HT1080 (cell line): ENCODE data around the gene CHKB. TPM values are rescaled to one million over a fixed set of nuclear protein-coding genes. Genes with fewer than 3 reads are reported as not detected.
"Not testable (repeated sequence)": the region's sequence is repeated elsewhere in the genome, so short reads cannot be mapped to it uniquely, and the experiment has no call there.

Experiments used
- DNase-seq: peaks from one replicate; pipeline ENCODE4 v3.0.0-alpha.2; 2015; ENCODE audit warnings: low read depth
- total RNA-seq: library from RNA; depleted of rRNA; stranded (reverse); fragments of >200 nt; shearing (Covaris generic); gene quantifications from 2 replicates; pipeline ENCODE4 v1.2.3, GENCODE V29; 2014

Gene CHKB
- total RNA-seq, 1 experiment from 2014 or later: 22.3 TPM

GRCh38 chr22:50612528-50613221 lies 30.0 kb upstream of the CHKB start:
- DNase-seq: no peak

GRCh38 chr22:50612168-50612527 lies 29.5 kb upstream of the CHKB start:
- no peak for DNase-seq

DNA sequence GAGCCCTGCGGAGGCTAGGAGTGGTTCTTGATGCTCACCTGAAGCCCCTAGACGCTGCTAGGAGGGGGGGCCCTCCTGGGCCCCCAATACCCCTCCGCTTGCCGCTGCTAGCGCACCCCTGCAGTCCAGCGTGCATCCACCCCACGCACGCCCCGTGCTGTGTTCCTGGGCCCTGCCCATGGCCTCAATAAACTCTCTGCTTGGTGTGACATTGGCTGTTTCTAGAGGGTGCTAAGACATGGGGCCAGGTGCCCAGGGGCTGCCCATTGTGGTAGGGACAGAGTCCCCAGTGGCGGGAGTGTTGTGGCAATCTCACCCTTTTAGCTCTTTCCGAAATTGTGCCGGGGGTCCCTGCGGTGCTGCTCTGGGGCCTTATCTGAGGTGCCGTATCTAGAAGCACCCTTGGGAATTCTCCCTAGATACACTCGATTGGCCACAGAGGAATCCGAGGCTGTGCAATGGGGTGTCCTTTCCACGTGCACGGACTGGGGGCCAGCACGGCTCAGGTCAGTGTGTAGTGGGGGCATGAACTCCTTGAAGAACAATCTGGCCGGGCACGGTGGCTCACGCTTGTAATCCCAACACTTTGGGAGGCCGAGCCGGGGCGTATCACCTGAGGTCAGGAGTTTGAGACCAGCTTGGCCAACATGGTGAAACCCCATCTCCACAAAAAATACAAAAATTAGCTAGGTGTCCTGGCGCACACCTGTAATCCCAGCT lies 28.9 kb upstream of the CHKB start:
- DNase-seq: no peak

GRCh38 chr22:50610581-50610980 lies 27.9 kb upstream of the CHKB start:
- DNase-seq: no peak

DNA sequence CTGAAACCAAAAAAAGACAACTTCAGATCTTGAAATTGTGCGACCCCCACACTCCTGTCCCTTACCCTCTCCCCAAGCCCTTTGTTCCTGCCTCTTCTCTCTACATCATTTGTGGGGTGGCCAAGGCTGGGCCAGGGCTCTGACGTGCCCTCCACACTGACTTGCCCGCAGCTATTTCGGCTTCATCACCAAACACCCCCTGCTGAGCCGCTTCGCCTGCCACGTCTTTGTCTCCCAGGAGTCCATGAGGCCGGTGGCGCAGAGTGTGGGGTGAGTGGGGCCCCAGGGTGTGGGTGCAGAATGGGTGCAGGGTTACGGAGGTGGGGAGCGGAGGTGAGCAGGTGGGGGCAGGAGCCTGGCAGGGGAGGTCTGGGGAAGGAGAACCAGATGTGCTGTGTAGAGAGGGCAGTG lies 27.4 kb upstream of the CHKB start:
- DNase-seq: no peak

GRCh38 chr22:50609599-50609998 lies 26.9 kb upstream of the CHKB start:
- no peak for DNase-seq

- no peak for DNase-seq
Measured at GRCh38 chr22:50608996-50609395, 26.3 kb upstream of the CHKB start.

DNA sequence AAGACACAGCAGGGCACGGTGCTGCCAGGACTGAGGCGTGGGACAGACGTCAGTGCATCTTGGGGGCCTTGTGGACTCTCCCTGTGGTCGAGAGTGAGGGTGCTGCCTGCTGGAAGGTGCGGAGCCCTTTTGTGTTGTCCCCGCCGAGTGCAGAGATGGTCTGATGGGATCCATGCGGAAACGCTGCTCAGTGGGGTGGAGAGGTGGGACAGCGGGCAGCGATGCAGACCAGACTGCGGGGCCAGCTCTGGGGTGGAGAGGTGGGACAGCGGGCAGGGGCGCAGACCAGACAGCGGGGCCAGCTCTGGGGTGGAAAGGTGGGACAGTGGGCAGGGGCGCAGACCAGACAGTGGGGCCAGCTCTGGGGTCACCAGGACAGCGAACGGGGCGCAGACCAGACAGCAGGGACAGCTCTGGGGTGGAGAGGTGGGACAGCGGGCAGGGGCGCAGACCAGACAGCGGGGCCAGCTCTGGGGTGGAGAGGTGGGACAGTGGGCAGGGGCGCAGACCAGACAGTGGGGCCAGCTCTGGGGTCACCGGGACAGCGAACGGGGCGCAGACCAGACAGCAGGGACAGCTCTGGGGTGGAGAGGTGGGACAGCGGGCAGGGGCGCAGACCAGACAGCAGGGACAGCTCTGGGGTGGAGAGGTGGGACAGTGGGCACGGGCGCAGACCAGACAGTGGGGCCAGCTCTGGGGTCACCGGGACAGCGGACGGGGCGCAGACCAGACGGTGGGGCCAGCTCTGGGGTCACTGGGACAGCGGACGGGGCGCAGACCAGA lies 25.6 kb upstream of the CHKB start:
- not testable (repeated sequence) for DNase-seq

DNA sequence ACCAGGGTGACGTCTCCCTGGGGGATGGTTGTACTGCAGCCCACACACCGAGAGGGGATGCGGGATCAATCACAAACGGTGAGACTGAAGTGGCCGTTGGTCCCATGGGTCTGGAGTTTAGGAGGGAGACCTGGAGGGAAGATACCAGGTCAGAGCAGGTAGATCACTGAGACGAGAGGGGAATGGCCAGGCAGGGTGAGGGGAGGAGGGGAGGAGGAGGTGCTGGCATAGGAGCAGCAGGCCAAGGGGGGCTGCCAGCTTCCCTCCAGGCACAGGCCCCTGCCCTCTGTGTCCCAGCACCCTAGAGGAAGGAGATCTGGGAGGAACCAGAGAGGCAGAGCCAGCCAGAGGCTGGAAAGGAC lies 25.0 kb upstream of the CHKB start:
- no peak for DNase-seq

GRCh38 chr22:50606946-50607658 lies 24.5 kb upstream of the CHKB start:
- no peak for DNase-seq

DNA sequence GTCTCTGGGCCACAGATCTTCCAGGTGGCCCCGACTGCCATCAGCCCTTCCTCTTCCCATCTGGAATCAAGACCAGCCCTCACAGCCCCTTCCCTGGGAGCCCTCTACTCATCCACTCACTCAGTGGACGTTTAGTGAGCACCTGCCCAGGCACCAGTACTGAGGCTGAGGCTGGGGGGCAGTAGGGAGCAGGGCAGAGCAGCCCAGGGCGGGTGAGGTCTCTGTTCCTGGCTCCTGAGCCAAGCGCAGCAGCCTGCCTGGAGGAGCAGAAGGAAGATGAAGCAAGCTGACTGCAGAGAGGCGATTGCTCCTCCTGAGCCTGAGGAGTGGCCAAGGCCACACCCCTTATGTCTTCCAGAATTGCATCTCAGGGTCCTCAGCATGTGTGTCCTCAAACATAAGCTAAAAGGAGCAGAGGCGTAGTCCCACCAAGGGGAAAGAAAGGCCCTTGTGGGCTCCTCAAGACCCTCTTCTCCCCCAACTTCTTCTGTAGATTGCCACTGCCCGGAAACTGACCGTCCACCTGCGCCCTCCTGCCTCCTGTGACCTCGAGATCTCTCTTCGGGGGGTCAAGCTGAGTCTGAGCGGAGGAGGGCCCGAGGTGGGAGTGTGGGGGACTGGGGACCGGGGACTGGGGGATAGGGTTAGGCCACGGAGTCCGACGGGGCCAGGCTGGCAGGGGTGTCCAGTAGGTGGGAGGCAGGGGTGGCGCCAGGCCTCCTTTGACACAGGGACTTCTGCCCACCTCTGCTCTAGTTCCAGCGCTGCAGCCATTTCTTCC lies 23.7 kb upstream of the CHKB start:
- DNase-seq: no peak

DNA sequence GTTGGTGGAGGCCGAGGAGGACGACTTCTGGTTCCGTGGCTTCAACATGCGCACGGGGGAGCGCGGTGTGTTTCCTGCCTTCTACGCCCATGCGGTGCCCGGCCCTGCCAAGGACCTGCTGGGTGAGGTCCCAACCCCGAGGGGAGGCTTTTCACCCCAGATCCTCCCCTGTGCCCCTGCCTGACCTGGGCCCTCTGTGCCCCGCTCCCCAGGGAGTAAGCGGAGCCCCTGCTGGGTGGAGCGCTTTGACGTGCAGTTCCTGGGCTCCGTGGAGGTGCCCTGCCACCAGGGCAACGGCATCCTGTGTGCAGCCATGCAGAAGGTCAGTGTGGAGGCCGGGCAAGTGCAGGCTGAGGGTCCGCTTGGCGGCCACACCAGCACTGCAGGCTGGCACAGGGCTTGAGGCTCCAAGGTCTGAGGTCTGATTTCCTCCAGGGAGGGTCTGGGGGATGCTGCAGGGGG lies 23.0 kb upstream of the CHKB start:
- no peak for DNase-seq

DNA sequence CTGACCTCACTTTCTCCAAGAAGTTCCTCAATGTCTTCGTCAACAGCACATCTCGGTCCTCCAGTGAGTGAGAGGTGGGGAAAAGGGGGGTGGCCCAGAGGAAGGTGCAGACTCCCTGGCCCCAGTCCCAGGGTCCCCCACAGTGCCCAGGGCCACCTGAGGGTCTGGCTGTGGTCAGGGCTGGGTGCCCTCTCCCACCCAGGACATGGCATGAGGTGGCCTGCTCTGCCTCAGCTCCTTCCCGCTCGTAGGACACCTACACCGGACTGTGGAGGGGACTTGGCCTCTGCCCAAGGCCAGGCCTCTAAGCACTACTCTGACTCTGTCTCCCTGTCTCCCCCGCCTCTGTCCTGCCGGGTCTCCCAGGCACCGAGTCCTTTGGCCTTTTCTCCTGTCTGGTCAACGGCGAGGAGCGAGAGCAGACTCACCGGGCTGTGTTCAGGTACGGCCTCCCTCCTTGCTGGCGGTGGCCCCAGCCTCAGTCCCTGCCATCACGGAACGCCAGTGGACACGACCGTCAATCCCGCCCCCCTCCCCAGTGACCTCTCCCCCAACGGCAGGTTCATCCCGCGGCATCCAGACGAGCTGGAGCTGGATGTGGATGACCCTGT lies 22.5 kb upstream of the CHKB start:
- DNase-seq: no peak

GRCh38 chr22:50604256-50605001 lies 21.8 kb upstream of the CHKB start:
- no peak for DNase-seq

DNA sequence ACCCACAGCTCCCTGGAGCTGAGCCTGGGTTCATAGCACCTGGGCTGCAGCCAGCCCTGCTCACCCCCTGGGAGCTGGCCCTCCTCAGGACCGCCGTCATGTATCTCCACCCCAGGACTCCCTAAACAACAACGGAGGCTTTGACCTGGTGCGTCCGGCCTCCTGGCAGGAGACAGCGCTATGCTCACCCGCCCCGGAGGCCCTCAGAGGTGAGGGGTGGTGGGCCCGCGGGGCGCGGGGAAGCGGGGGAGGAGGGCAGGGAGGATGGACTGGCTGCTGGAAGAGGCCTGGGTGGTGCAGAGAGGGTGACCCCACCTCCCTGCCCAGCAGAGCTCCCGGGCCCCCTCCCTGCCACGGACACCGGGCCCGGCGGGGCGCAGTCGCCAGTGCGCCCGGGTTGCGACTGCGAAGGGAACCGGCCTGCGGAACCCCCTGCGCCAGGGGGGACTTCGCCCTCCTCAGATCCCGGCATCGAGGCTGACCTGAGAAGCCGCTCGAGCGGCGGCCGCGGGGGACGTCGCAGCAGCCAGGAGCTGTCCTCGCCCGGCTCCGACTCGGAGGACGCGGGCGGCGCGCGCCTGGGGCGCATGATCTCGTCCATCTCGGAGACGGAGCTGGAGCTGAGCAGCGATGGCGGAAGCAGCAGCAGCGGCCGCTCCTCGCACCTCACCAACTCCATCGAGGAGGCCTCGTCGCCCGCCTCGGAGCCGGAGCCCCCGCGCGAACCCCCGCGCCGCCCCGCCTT lies 21.0 kb upstream of the CHKB start:
- DNase-seq: no peak

DNA sequence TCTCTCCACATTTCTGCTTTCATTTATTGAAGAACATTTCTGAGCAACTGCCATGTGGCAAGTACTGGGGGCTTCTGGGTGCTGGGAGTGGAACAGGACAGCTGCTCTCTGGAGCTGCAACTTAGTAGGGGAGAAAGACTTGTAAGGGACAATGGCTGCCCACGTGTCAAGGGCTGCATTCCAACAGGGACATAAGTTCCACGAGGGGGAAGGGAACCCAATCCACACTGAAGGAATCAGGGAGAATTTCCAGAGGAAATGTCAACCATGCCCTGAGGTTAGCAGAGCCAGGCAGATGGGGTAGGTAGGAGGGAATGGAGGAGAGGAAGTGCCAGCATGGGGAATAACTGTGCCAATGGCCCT lies 19.7 kb upstream of the CHKB start:
- no peak for DNase-seq

DNA sequence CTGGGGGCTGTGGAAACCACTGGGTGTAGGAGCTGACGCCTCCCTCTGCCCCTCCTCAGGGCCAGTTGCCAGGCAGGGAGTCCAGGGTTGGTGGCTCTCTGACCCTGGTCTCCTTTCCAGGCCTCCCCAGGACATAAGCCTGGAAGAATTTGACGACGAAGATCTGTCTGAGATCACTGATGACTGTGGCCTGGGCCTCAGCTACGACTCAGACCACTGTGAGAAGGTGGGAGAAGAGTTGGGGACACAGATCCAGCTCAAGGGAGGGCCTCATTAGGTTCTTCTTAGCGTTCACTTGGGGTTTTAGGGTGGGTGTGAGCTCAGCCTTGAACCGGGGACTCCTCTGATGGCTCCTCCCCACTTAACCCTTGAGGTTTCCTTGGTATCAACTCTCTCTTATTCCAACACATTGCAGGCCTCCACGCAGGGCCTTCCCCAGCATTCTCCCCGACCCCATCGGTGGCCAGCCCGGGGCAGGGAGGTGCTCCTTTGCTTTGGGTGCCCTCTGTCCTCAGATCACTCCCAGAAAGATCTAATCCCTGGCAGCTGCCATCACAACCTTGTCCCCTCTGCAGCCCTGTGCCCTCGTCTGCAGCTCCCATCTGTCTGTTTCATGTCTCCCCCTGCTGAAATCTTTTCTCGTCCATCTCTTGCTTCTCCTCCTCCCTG lies 19.2 kb upstream of the CHKB start:
- no peak for DNase-seq

GRCh38 chr22:50600967-50601668 lies 18.5 kb upstream of the CHKB start:
- no peak for DNase-seq
